Measurements from ENCODE around the gene REV1.

Gene REV1

GRCh38 chr2:99417396-99417795 is 72.4 kb downstream of the REV1 start:
- Mint-ChIP-seq H3K4me3 (no peak overlapping the region), H3K27me3 (no peaks in the 10 kb centered on the region), H3K9me3 (no peaks in the 10 kb centered on the region), H3K27ac (peak overlapping the region; percentile 78), H3K36me3 (ENCODE audit: low read depth) (peaks cover 98% of the 10 kb centered on the region), H3K4me1 (ENCODE audit: low read depth) (no peaks in the 10 kb centered on the region)
- no peak for DNase-seq

GRCh38 chr2:99414566-99414965 is 75.3 kb downstream of the REV1 start:
- H3K36me3 Mint-ChIP-seq (ENCODE audit: low read depth), result peaks cover 94% of the 10 kb centered on the region
- no peaks in the 10 kb centered on the region for H3K27me3 Mint-ChIP-seq
- H3K4me3 Mint-ChIP-seq, result no peak overlapping the region
- H3K4me1 Mint-ChIP-seq (ENCODE audit: low read depth), result no peaks in the 10 kb centered on the region
- H3K9me3 Mint-ChIP-seq, result no peaks in the 10 kb centered on the region
- DNase-seq, result no peak
- peak overlapping the region; percentile 72 for H3K27ac Mint-ChIP-seq

GRCh38 chr2:99410276-99410675 is 79.5 kb downstream of the REV1 start:
- no peak for DNase-seq
- Mint-ChIP-seq H3K27ac (no peak overlapping the region), H3K4me3 (no peak overlapping the region), H3K27me3 (no peaks in the 10 kb centered on the region), H3K4me1 (ENCODE audit: low read depth) (peaks cover 5% of the 10 kb centered on the region), H3K36me3 (ENCODE audit: low read depth) (peaks cover 89% of the 10 kb centered on the region), H3K9me3 (no peaks in the 10 kb centered on the region)

- Mint-ChIP-seq H3K36me3 (ENCODE audit: low read depth) (peaks cover 91% of the 10 kb centered on the region), H3K9me3 (no peaks in the 10 kb centered on the region), H3K27me3 (no peaks in the 10 kb centered on the region), H3K27ac (peak overlapping the region; percentile 16), H3K4me3 (no peak overlapping the region), H3K4me1 (ENCODE audit: low read depth) (peaks cover 20% of the 10 kb centered on the region)
- DNase-seq, result no peak
These were observed 83.7 kb downstream of the REV1 start for GRCh38 chr2:99406137-99406536.

- Mint-ChIP-seq H3K4me3 (no peak overlapping the region), H3K27ac (peak overlapping the region; percentile 38), H3K27me3 (no peaks in the 10 kb centered on the region), H3K4me1 (ENCODE audit: low read depth) (peaks cover 20% of the 10 kb centered on the region), H3K36me3 (ENCODE audit: low read depth) (peaks cover 91% of the 10 kb centered on the region), H3K9me3 (no peaks in the 10 kb centered on the region)
- no peak for DNase-seq
These were observed 84.8 kb downstream of the REV1 start for GRCh38 chr2:99404797-99405669.

- Mint-ChIP-seq H3K4me3 (no peak overlapping the region), H3K27ac (peak overlapping the region; percentile 38), H3K27me3 (no peaks in the 10 kb centered on the region), H3K36me3 (ENCODE audit: low read depth) (peaks cover 93% of the 10 kb centered on the region), H3K4me1 (ENCODE audit: low read depth) (peaks cover 20% of the 10 kb centered on the region), H3K9me3 (no peaks in the 10 kb centered on the region)
- DNase-seq, result no peak
These were observed 85.6 kb downstream of the REV1 start for GRCh38 chr2:99404039-99404796.

GRCh38 chr2:99403524-99403923 is 86.3 kb downstream of the REV1 start:
- Mint-ChIP-seq H3K4me1 (ENCODE audit: low read depth) (peaks cover 20% of the 10 kb centered on the region), H3K27me3 (no peaks in the 10 kb centered on the region), H3K4me3 (no peak overlapping the region), H3K9me3 (no peaks in the 10 kb centered on the region), H3K36me3 (ENCODE audit: low read depth) (peaks cover 94% of the 10 kb centered on the region), H3K27ac (peak overlapping the region; percentile 38)
- DNase-seq, result no peak

- Mint-ChIP-seq H3K27ac (peak overlapping the region; percentile 38), H3K27me3 (no peaks in the 10 kb centered on the region), H3K4me1 (ENCODE audit: low read depth) (peaks cover 20% of the 10 kb centered on the region), H3K4me3 (no peak overlapping the region), H3K9me3 (no peaks in the 10 kb centered on the region), H3K36me3 (ENCODE audit: low read depth) (peaks cover 94% of the 10 kb centered on the region)
- DNase-seq, result no peak
These were observed 86.7 kb downstream of the REV1 start for GRCh38 chr2:99403084-99403483.

- H3K27me3 Mint-ChIP-seq, result no peaks in the 10 kb centered on the region
- H3K9me3 Mint-ChIP-seq, result no peaks in the 10 kb centered on the region
- peaks cover 99% of the 10 kb centered on the region for H3K36me3 Mint-ChIP-seq (ENCODE audit: low read depth)
- peaks cover 15% of the 10 kb centered on the region for H3K4me1 Mint-ChIP-seq (ENCODE audit: low read depth)
- no peak for DNase-seq
- peak overlapping the region; percentile 83 for H3K27ac Mint-ChIP-seq
- no peak overlapping the region for H3K4me3 Mint-ChIP-seq
These were observed 88.0 kb downstream of the REV1 start for GRCh38 chr2:99401841-99402240.

GRCh38 chr2:99399795-99400194 is 90.0 kb downstream of the REV1 start:
- peaks cover 15% of the 10 kb centered on the region for H3K4me1 Mint-ChIP-seq (ENCODE audit: low read depth)
- peaks cover 99% of the 10 kb centered on the region for H3K36me3 Mint-ChIP-seq (ENCODE audit: low read depth)
- H3K27ac Mint-ChIP-seq, result peak overlapping the region; percentile 62
- no peaks in the 10 kb centered on the region for H3K27me3 Mint-ChIP-seq
- DNase-seq, result no peak
- no peaks in the 10 kb centered on the region for H3K9me3 Mint-ChIP-seq
- H3K4me3 Mint-ChIP-seq, result no peak overlapping the region

- Mint-ChIP-seq H3K9me3 (no peaks in the 10 kb centered on the region), H3K27me3 (no peaks in the 10 kb centered on the region), H3K4me1 (ENCODE audit: low read depth) (peaks cover 12% of the 10 kb centered on the region), H3K36me3 (ENCODE audit: low read depth) (peaks cover 99% of the 10 kb centered on the region), H3K4me3 (no peak overlapping the region), H3K27ac (peak overlapping the region; percentile 62)
- no peak for DNase-seq
These were observed 90.8 kb downstream of the REV1 start for GRCh38 chr2:99399063-99399462.

- Mint-ChIP-seq H3K27me3 (no peaks in the 10 kb centered on the region), H3K4me3 (no peak overlapping the region), H3K4me1 (ENCODE audit: low read depth) (peaks cover 8% of the 10 kb centered on the region), H3K36me3 (ENCODE audit: low read depth) (peaks cover 99% of the 10 kb centered on the region), H3K9me3 (no peaks in the 10 kb centered on the region), H3K27ac (peak overlapping the region; percentile 62)
- DNase-seq, result no peak
These were observed 91.5 kb downstream of the REV1 start for GRCh38 chr2:99398303-99398702.

GRCh38 chr2:99397266-99397920 is 92.4 kb downstream of the REV1 start:
- H3K27me3 Mint-ChIP-seq, result no peaks in the 10 kb centered on the region
- peaks cover 3% of the 10 kb centered on the region for H3K4me1 Mint-ChIP-seq (ENCODE audit: low read depth)
- H3K4me3 Mint-ChIP-seq, result no peak overlapping the region
- H3K9me3 Mint-ChIP-seq, result no peaks in the 10 kb centered on the region
- peaks cover 96% of the 10 kb centered on the region for H3K36me3 Mint-ChIP-seq (ENCODE audit: low read depth)
- no peak for DNase-seq
- H3K27ac Mint-ChIP-seq, result peak overlapping the region; percentile 27

- no peaks in the 10 kb centered on the region for H3K9me3 Mint-ChIP-seq
- peak overlapping the region; percentile 63 for H3K27ac Mint-ChIP-seq
- H3K27me3 Mint-ChIP-seq, result no peaks in the 10 kb centered on the region
- no peaks in the 10 kb centered on the region for H3K4me1 Mint-ChIP-seq (ENCODE audit: low read depth)
- peaks cover 94% of the 10 kb centered on the region for H3K36me3 Mint-ChIP-seq (ENCODE audit: low read depth)
- no peak overlapping the region for H3K4me3 Mint-ChIP-seq
- DNase-seq, result no peak
These were observed 94.2 kb downstream of the REV1 start for GRCh38 chr2:99395589-99396130.

Measured in activated T-cell treated with anti-CD3 and anti-CD28 coated beads, Interleukin-2, amount 50 U/mL, for 24 hours (primary cell).